OCI-LY7 (cell line): ENCODE measurements around the gene RHOBTB3. TPM values are rescaled to one million over a fixed set of nuclear protein-coding genes. Genes with fewer than 3 reads are reported as not detected.

Source experiments
- BruUV-seq: library from RNA; stranded (reverse); fragments of 400-500 nt; replicated peaks from 2 replicates; lab custom pipeline; 2021; lab: Mats Ljungman, UMichigan
- CTCF ChIA-PET: fragments of 300-600 bp; sonication (Branson Sonifier 250); formaldehyde crosslinking; loops from one replicate; lab custom pipeline; 2022; ENCODE audit warnings: antibody characterized with exemption; ENCODE audit not compliant: unreplicated experiment; lab: Charles Lee
- POLR2A ChIA-PET: fragments of 300-600 bp; sonication (Branson Sonifier 250); formaldehyde crosslinking; loops from one replicate; lab custom pipeline; 2022; ENCODE audit warnings: antibody characterized with exemption; lab: Charles Lee
- DNase-seq: peaks from one replicate; pipeline ENCODE4 v3.0.0-alpha.2; 2015; ENCODE audit warnings: low spot score
- H2AFZ ChIP-seq: fragments of 200-600 bp; sonication (generic), shearing (Covaris generic); 2 replicates; pipeline ENCODE4 v1.6.1; 2014; ENCODE audit warnings: mild to moderate bottlenecking, antibody characterized with exemption, low read length, moderate library complexity
- H3K27ac ChIP-seq: fragments of 200-600 bp; sonication (generic); 2 replicates; pipeline ENCODE4 v1.5.1; 2014; ENCODE audit warnings: mixed run types, low read depth, mild to moderate bottlenecking, moderate library complexity, low read length, inconsistent platforms; ENCODE audit not compliant: poor library complexity, severe bottlenecking
- H3K36me3 ChIP-seq: fragments of 200-600 bp; sonication (generic); 2 replicates; pipeline ENCODE4 v1.6.1; 2014; ENCODE audit warnings: mild to moderate bottlenecking, antibody characterized with exemption, low read length, moderate library complexity, mixed read lengths; ENCODE audit not compliant: insufficient read depth
- H3K4me1 ChIP-seq: fragments of 200-600 bp; sonication (generic); 2 replicates; pipeline ENCODE4 v1.5.1; 2014; ENCODE audit warnings: mild to moderate bottlenecking, low read length; ENCODE audit not compliant: insufficient read depth, poor library complexity, severe bottlenecking
- H3K4me2 ChIP-seq: fragments of 200-600 bp; sonication (generic); 2 replicates; pipeline ENCODE4 v1.6.1; 2014; ENCODE audit warnings: mild to moderate bottlenecking, low read length
- H3K4me3 ChIP-seq: fragments of 200-600 bp; sonication (generic); 2 replicates; pipeline ENCODE4 v1.5.1; 2014; ENCODE audit warnings: mild to moderate bottlenecking, low read depth, low read length; ENCODE audit not compliant: poor library complexity, severe bottlenecking
- H3K79me2 ChIP-seq: fragments of 200-600 bp; sonication (generic); 2 replicates; pipeline ENCODE4 v1.6.1; 2016; ENCODE audit warnings: low read depth, mild to moderate bottlenecking, low read length, moderate library complexity, mixed read lengths; ENCODE audit not compliant: insufficient read depth
- H3K9me2 ChIP-seq: fragments of 200-600 bp; sonication (generic); 2 replicates; pipeline ENCODE4 v1.6.1; 2016; ENCODE audit warnings: mild to moderate bottlenecking, low read length, mixed read lengths; ENCODE audit not compliant: insufficient read depth
- H3K9me3 ChIP-seq: fragments of 200-600 bp; sonication (generic); 2 replicates; pipeline ENCODE4 v1.6.1; 2014; ENCODE audit warnings: mild to moderate bottlenecking, mixed run types, low read length, mixed read lengths
- H4K20me1 ChIP-seq: fragments of 200-600 bp; sonication (generic); 2 replicates; pipeline ENCODE4 v1.6.1; 2014; ENCODE audit warnings: mild to moderate bottlenecking, antibody characterized with exemption, low read length, moderate library complexity, mixed read lengths; ENCODE audit not compliant: insufficient read depth
- EZH2phosphoT487 ChIP-seq: fragments of 200-600 bp; sonication (generic); IDR thresholded peaks from 2 replicates; pipeline ENCODE4 v1.6.1; 2018; ENCODE audit warnings: low read depth, borderline replicate concordance, mild to moderate bottlenecking, mixed run types, antibody characterized with exemption, low read length, moderate library complexity, mixed read lengths
- intact Hi-C: fragments of 100-400 bp; cut with micrococcal nuclease; formaldehyde crosslinking; loops from one replicate; pipeline ENCODE4 v1.10.0; 2022; ENCODE audit not compliant: unreplicated experiment
- total RNA-seq, 2 experiments: library from RNA; depleted of rRNA in 1 of 2; stranded (reverse); fragments of >200 nt in 1 of 2; shearing (Covaris generic) in 1 of 2; gene quantifications; 2 replicates each; pipeline ENCODE4 v1.2.3, GENCODE V29; 2014 to 2022
- TF ChIP-seq, protein P1 (sequence below): fragments of 200-600 bp; sonication (generic); conservative IDR thresholded peaks from 2 replicates; pipeline ENCODE4 v1.5.1; 2014; ENCODE audit warnings: mild to moderate bottlenecking, antibody characterized with exemption, low read length, moderate library complexity, mixed read lengths

The RHOBTB3 gene
- total RNA-seq, 2 experiments from 2014 or later = 0.51 to 4.0 TPM

DNA sequence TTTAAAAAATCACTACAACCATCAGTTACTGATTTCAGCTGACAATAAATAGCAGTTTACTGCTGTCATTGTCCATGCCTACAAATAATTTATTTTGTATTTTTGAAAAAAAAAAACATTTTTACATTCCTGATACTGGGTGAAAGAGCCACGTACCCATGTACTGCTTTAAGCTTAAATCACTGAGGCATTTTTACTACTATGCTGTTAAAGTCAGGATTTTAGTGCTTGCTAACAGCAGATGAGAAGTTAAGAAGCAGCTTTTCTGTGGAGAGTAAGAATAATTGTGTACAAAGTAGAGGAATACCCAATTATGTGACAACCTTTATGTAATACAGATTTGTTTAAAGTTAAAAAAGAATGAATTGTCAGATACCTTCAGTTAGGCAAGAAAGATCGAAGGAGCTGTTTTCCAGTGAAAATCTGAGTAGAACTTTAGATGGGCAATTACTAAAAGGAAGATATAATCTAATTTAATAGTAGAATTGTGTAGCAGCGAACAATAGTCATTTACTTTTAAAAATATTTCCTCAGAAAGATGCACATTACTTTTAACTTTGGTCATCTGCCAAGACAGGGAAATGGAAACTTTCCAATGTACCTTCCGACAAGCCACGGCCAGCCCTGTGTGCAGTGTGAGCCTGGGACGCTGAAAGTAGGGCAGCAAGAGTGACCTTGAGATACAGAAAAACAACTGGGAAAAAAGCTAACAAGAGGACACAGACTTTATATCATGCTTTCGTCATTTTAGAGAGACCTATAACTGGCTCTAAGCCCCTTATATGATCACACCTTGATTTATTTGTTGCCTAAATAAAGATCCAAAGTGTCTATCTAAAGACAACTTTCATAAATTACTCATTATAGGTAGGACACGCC lies 39.9 kb downstream of the RHOBTB3 start:
- POLR2A ChIA-PET = interaction anchor here (0.7 to 2.1 kb wide), 12 partner anchors 8 to 405 kb away, joined by 3 to 9 read pairs (median 3); no protein-coding TSS in a partner anchor
- Histone ChIP-seq H4K20me1 (no peaks in the 10 kb centered on the region), H3K4me3 (no peak overlapping the region), H3K36me3 (no peaks in the 10 kb centered on the region), H2AFZ (no peak overlapping the region), H3K27ac (no peak overlapping the region), H3K79me2 (no peaks in the 10 kb centered on the region), H3K9me2 (no peaks in the 10 kb centered on the region), H3K4me2 (no peak overlapping the region), H3K9me3 (no peaks in the 10 kb centered on the region), H3K4me1 (no peaks in the 10 kb centered on the region)
- no TSS peak for BruUV-seq
- CTCF ChIA-PET = interaction anchor here (1.2 to 1.8 kb wide), 2 partner anchors 9 to 10 kb away, joined by 4 read pairs; no protein-coding TSS in a partner anchor
- intact Hi-C loops = no loop called here
- TF ChIP-seq, protein P1, sequence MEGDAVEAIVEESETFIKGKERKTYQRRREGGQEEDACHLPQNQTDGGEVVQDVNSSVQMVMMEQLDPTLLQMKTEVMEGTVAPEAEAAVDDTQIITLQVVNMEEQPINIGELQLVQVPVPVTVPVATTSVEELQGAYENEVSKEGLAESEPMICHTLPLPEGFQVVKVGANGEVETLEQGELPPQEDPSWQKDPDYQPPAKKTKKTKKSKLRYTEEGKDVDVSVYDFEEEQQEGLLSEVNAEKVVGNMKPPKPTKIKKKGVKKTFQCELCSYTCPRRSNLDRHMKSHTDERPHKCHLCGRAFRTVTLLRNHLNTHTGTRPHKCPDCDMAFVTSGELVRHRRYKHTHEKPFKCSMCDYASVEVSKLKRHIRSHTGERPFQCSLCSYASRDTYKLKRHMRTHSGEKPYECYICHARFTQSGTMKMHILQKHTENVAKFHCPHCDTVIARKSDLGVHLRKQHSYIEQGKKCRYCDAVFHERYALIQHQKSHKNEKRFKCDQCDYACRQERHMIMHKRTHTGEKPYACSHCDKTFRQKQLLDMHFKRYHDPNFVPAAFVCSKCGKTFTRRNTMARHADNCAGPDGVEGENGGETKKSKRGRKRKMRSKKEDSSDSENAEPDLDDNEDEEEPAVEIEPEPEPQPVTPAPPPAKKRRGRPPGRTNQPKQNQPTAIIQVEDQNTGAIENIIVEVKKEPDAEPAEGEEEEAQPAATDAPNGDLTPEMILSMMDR = no peak
- no peak for TF ChIP-seq EZH2phosphoT487
- no peak for DNase-seq

GRCh38 chr5:95771892-95772291 lies 40.8 kb downstream of the RHOBTB3 start:
- Histone ChIP-seq H4K20me1 (no peaks in the 10 kb centered on the region), H3K27ac (no peak overlapping the region), H2AFZ (0 out of 2 replicates have a peak overlapping the region, but pooled peaks have one; percentile 4), H3K36me3 (no peaks in the 10 kb centered on the region), H3K4me2 (no peak overlapping the region), H3K4me3 (no peak overlapping the region), H3K9me2 (no peaks in the 10 kb centered on the region), H3K4me1 (no peaks in the 10 kb centered on the region), H3K79me2 (no peaks in the 10 kb centered on the region), H3K9me3 (no peaks in the 10 kb centered on the region)
- intact Hi-C loops = no loop called here
- CTCF ChIA-PET = interaction anchor here (1.2 kb wide), 1 partner anchor 9 kb away, joined by 4 read pairs; no protein-coding TSS in a partner anchor
- no TSS peak for BruUV-seq
- no peak for DNase-seq
- POLR2A ChIA-PET = interaction anchor here (0.7 to 1.9 kb wide), 7 partner anchors 10 to 405 kb away, joined by 3 to 9 read pairs (median 3); no protein-coding TSS in a partner anchor
- TF ChIP-seq EZH2phosphoT487 = no peak
- TF ChIP-seq, protein P1 = no peak
